Coronary artery (tissue), 2 donors: ENCODE data around the gene DDC.
"Not testable (repeated sequence)": the region's sequence is repeated elsewhere in the genome, so short reads cannot be mapped to it uniquely, and the experiment has no call there.

Source experiments
- DNase-seq: peaks from one replicate; pipeline ENCODE4 v3.0.0-alpha.2; 2017; ENCODE audit warnings: low spot score
- H3K27ac ChIP-seq, 2 donors: fragments of 200-600 bp; sonication (generic); one replicate each; pipeline ENCODE4 v1.5.1; 2016 to 2019
- H3K4me3 ChIP-seq: fragments of 200-600 bp; sonication (generic); 2 replicates; pipeline ENCODE4 v1.5.1; 2016; ENCODE audit warnings: mild to moderate bottlenecking, moderate library complexity
- CTCF ChIP-seq: fragments of 200-600 bp; sonication (generic); IDR thresholded peaks from one replicate; pipeline ENCODE4 v1.5.1; 2019; ENCODE audit warnings: antibody characterized with exemption

Gene DDC

DNA sequence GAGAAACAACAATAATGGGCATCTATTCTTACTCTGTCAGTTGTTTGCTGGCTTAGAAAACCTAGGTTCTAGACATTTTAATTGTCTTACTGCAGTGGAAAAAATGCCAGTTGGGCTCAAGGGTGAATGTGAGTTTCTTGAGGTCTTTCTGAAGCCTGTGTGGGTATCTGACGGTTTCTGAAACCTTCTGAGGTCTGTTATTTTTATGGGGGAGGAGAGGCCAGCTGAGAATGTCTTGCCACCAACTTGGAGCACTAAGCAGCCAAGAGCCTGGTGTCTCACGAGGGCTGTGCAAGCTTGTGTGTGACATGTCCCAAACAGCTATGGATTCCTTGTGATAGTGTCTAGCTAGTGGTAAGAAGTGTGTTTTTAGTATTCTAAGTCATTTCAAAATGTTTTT lies 24.2 kb upstream of the DDC start:
- no peak for DNase-seq
- H3K27ac ChIP-seq: no peak overlapping the region
- no peak overlapping the region for H3K4me3 ChIP-seq
- no peak for TF ChIP-seq CTCF

DNA sequence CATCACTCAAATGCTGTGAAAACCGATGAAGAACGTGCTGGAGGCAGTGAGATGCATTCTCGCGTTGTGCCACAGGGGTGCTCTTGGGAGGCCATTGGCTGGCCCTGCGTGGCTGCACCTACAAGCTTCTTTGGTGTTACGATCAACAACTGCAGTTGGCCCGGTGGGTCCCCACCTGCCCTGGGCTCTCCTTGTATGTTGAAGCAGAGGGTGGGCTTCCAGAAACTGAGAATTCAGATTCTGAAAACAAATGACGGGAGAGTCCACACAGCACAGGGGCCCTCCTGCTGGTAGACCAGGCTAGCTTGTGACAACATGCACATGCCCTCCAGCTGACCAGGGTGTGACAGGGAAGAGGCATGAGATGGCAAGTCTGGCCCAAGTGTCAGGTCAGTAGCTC lies 23.7 kb upstream of the DDC start:
- Histone ChIP-seq H3K4me3 (no peak overlapping the region), H3K27ac (no peak overlapping the region)
- DNase-seq: no peak
- no peak for TF ChIP-seq CTCF

- no peak overlapping the region for H3K4me3 ChIP-seq
- no peak for DNase-seq
- TF ChIP-seq CTCF: no peak
- H3K27ac ChIP-seq: no peak overlapping the region
Observed at GRCh38 chr7:50587737-50588136, 22.5 kb upstream of the DDC start.

DNA sequence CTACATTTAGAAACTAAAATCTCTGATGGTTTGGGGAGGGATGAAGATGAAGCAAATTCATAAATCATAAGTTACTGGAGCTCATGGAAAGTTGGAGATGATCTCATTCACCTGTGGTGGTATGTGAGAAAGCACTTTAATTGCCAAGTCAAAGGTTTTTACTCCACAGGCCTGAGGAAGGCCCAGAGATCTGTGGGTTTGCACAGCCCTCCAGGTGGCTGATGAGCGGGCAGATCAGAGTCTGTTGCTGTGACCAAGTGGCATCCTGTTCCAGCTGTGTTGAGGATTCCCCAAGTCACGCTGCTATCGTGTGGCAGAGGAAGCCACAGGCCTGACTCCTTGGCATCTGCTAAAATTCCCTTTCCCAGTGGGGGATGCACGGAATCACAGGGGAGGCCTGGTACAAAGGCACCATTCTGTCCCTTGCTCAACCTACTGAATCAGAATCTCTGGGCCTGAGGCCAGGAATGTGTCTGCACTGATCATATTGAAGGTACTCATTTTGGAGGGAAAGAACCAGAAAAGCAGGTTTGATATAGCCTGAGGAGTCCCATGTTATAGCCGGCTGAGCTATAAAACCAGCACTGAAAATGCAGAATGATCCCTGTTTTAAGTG lies 19.7 kb upstream of the DDC start:
- H3K4me3 ChIP-seq: no peak overlapping the region
- TF ChIP-seq CTCF: no peak
- H3K27ac ChIP-seq: no peak overlapping the region
- DNase-seq: no peak

- no peak for DNase-seq
- no peak for TF ChIP-seq CTCF
- no peak overlapping the region for H3K4me3 ChIP-seq
- no peak overlapping the region for H3K27ac ChIP-seq
Observed at GRCh38 chr7:50584386-50584785, 19.2 kb upstream of the DDC start.

- not testable (repeated sequence) for H3K4me3 ChIP-seq, DNase-seq, H3K27ac ChIP-seq
Observed at GRCh38 chr7:50583295-50583694, 18.1 kb upstream of the DDC start.

GRCh38 chr7:50582271-50582670 lies 17.1 kb upstream of the DDC start:
- not testable (repeated sequence) for H3K4me3 ChIP-seq, DNase-seq, H3K27ac ChIP-seq

- H3K27ac ChIP-seq, H3K4me3 ChIP-seq, DNase-seq: not testable (repeated sequence)
Observed at GRCh38 chr7:50580666-50581065, 15.5 kb upstream of the DDC start.

GRCh38 chr7:50580057-50580456 lies 14.9 kb upstream of the DDC start:
- H3K4me3 ChIP-seq: no peak overlapping the region
- no peak for DNase-seq
- H3K27ac ChIP-seq: no peak overlapping the region
- no peak for TF ChIP-seq CTCF

DNA sequence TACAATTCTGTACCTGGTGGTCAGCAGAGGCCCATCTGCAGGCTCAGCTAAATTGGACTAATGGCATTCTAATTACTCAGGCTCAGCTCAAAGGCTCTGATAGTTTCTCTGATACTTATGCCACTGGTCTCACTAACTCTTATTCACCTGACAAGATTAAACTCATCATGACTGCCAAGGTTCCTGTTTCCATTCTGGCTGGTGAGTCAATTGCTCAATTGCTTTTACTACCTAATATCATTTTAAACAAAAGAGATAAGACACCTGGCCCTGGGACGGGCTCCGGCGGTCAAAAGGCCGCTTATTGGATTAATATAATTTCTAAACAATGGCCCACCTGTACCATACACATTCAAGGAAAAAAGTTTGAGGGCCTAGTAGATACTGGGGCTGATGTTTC lies 12.9 kb upstream of the DDC start:
- H3K4me3 ChIP-seq, H3K27ac ChIP-seq, DNase-seq: not testable (repeated sequence)
